NCI-H2107 treated with DMSO at 0.1 percent for 48 hours (cell line): ENCODE results near the gene KTN1.

Experiments
- DNase-seq: peaks from one replicate; lab custom pipeline; 2025; ENCODE audit not compliant: unreplicated experiment; lab: John Stamatoyannopoulos, UW

KTN1 gene

GRCh38 chr14:55604900-55605418 lies 25.0 kb downstream of the KTN1 start:
- no peak for DNase-seq

DNA sequence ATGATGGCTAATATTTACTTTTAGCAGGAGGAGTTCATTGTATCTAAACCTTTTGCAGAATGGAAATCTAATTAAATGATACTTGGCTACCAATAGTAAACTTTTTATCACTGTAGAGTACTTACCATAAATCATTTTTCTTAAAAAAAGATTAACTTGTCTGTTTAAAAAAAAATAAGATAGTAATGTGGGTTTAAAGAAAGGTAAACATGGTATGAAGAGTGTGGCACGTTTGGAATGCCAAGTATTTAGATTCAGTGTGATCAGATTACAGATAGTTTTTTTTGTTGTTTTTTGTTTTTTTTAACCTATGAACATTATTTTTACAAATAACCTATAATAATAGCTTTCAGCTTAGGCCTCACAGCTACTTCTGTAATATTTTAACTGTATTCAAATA lies 25.8 kb downstream of the KTN1 start:
- DNase-seq: no peak

GRCh38 chr14:55607386-55607785 lies 27.4 kb downstream of the KTN1 start:
- DNase-seq: no peak

DNA sequence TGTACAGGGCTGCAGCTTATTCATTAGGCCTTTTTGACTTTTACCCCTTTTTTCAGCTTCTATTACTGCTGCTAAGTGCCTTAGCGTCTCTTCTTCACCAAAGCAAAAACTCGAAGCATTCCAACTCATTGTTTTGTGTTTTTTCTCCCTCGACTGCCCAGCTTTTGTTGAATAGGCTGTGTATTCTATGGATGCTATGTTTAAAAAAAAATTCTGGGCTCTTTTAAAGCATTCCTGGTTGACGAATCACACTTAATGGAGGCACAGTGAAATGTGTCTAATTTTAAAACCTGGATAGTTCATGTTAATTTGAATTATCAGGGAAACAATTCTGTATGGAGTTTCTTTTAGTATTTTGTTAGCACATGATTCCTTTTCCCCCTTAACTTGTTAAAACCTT lies 29.7 kb downstream of the KTN1 start:
- no peak for DNase-seq

GRCh38 chr14:55610713-55611370 lies 30.8 kb downstream of the KTN1 start:
- DNase-seq: no peak

- no peak for DNase-seq
Observed at GRCh38 chr14:55611859-55612258, 31.9 kb downstream of the KTN1 start.

- no peak for DNase-seq
Observed at GRCh38 chr14:55614304-55614703, 34.3 kb downstream of the KTN1 start.

DNA sequence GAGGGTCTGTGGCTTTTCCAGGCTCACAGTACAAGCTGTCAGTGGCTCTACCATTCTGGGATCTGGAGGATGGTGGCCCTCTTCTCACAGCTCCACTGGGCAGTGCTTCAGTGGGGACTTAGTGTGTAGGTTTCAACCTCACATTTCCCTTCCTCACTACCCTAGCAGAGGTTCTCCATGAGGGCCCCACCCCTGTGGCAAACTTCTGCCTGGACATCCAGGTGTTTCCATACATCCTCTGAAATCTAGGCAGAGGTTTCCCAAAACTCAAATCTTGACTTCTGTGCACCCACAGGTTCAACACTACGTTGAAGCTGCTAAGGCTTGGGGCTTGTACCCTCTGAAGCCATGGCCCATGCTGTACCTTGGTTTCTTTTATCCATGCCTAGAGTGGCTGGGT lies 40.3 kb downstream of the KTN1 start:
- DNase-seq: no peak

- no peak for DNase-seq
Observed at GRCh38 chr14:55620981-55621380, 41.0 kb downstream of the KTN1 start.

DNA sequence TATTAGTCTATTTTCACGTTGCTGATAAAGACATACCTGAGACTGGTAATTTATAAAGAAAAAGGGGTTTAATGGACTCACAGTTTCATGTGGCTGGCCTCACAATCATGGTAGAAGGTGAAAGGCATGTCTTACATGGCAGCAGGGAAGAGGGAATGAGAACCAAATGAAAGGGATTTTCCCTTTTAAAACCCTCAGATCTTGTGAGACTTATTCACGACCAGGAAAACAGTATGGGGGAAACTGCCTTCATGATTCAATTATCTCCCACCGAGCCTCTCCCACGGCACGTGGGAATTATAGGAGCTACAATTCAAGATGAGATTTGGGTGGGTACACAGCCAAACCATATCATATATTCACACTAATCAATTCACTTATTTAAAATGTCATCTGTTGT lies 41.4 kb downstream of the KTN1 start:
- no peak for DNase-seq

DNA sequence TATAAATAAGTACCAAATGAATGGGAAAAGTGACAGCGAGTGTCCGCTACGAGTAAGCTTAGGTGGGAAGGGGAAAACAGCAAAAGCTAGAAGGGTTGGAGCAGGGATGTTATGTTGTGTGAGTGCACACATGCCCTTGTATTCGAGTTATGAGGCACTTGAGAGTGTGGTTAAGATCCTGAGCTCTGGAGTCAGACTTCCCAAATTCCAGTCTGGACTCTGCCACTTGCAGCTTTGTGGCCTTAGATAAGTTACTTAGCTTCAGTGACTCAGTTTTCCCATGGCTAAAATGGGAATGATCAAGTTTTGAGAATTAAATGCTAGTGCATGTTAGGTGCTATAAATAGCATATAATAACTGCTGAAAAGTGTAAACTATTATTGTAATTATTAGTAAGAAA lies 44.9 kb downstream of the KTN1 start:
- no peak for DNase-seq

DNA sequence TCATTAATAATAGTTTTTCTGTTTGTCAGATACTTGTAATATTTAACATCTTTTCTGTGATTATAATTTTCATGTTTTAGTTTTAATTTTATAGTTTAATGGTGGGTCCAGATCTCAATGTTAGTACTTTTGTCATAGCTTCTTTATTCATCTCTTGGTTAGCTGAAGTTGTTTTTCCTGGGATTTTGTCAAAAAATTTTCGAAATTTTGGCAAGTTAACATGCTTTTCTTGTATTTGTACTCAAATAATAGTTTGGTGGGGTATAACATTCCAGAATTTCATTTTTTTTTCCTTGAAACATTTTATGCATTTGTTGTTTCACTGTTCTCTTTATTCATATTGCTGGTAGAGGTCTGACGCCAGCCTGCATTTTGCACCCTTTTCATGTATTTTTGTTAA lies 45.5 kb downstream of the KTN1 start:
- DNase-seq: no peak

DNA sequence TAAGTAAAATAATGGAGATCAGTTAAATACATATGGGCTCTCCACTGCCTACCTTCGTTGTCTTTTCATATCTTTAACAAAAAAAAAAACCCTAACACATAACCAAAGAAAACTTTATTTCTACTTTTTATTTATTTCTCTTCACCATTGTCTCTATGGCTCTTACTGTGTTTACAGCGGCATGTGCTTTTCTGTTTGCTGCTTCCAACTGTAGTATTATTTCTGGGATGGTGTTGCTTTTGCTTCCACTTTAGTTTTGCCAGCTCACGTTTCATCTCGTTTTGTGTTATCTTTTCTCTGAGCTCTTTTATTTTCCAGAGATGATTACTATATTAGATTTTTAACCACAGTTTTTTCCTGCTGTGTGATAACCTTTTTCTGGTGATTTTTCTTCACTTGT lies 46.1 kb downstream of the KTN1 start:
- DNase-seq: peak; percentile 18

- no peak for DNase-seq
Observed at GRCh38 chr14:55628426-55628825, 48.4 kb downstream of the KTN1 start.

GRCh38 chr14:55638665-55639064 lies 58.7 kb downstream of the KTN1 start:
- DNase-seq: no peak

DNA sequence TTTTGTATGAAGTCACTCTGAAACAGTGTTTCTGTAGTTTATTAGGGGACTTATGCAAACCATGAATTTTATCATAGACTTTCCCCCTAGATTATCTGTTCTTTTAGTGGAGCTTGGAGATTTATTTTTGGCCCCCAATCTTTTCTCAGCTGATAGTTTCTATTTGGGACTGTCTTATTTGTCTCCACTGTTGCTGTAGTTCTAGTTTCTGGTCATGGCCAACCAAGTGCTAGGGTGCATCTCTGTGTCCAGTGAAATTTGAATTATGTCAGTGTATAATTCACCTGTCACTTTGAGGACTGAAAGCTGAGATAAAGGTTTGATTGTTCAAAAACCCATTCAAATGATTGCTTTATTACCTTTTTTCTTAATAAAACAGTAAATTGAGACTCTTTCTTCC lies 61.3 kb downstream of the KTN1 start:
- DNase-seq: no peak

- DNase-seq: no peak
Observed at GRCh38 chr14:55641954-55642353, 61.9 kb downstream of the KTN1 start.

- no peak for DNase-seq
Observed at GRCh38 chr14:55645145-55645544, 65.1 kb downstream of the KTN1 start.

GRCh38 chr14:55645845-55646832 lies 66.1 kb downstream of the KTN1 start:
- no peak for DNase-seq

- no peak for DNase-seq
Observed at GRCh38 chr14:55650992-55651391, 71.0 kb downstream of the KTN1 start.

- DNase-seq: no peak
Observed at GRCh38 chr14:55654243-55654642, 74.2 kb downstream of the KTN1 start.

DNA sequence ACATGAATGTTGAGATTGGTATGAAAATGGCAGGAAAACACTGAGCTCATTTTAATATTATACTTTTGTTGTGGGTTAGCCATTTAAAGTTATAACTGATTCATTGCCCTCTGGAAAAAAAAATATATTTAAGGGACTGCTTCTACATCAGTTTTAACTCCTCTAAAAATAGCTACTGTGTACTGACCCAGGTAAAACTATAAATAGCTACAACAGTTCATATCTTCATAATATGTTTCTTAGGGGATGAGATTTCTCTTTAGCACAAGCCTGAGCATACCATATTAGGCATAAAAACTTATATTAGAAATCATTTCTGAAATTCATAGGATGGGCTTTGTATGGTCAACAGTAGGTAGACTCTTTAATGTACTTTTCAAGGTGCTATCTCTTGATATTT lies 81.0 kb downstream of the KTN1 start:
- DNase-seq: no peak
